NCI-H1048 (cell line): Measurements from ENCODE around the gene EFR3B.

Source experiments
- DNase-seq: peaks from one replicate; lab custom pipeline; 2025; lab: John Stamatoyannopoulos, UW

Gene EFR3B

DNA sequence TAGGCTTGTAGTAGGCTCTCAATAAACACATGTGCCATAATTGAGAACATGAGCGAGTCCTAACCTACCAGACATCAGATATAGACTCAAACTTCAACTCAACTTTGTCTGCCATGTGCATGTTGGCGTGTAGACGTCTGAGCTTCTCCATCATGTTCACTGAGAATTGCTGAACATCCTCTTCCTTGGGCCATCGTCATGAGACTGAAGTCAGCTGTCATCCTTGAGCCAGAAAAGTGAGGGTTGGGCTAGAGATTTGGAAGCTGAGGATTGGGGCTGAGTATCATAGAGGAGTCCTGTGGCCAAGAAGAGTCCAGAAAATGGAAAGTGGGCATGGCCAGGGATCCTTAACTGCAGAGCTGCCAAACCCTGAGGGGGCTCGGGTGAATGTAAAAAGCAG lies 7.8 kb upstream of the EFR3B start:
- DNase-seq = no peak

DNA sequence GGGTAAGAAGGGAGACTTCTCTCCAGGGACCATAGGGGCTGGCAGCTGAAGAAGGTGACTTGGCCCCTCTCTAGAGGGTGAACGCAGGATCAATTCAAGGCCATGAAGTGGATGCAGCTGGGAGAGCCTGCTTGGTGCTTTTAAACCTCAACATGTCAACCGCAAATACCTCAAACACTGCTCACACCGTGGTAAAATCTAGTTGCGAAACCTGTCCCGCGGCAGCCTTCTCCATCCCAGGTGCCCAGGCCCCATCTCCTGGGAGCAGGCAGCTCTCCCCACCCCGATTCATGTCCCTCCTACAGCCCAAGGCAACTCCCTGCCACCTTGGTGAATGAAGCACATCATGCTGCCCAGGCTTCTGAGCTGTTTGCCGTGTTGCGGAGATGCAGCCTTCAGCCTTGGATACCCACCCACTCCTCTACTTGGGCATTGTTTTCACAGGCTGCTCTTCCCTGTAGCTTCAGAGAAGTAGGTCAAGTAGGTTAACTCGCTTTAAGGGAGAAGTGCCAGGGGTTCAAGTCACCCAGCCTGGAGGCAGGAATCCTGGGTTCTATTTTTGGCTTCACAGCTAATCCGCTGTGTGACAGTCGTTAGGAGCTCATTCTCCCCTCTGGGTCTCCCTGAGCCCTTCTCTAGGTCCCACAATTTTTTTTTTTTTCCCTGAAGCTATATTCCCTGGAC lies 6.2 kb upstream of the EFR3B start:
- DNase-seq = no peak

- DNase-seq = no peak
These were observed 5.7 kb upstream of the EFR3B start for GRCh38 chr2:25036221-25036559.

- no peak for DNase-seq
These were observed 2.8 kb upstream of the EFR3B start for GRCh38 chr2:25039126-25039525.

- peak; percentile 34 for DNase-seq
These were observed 459 bp upstream of the EFR3B start for GRCh38 chr2:25041307-25041927.

GRCh38 chr2:25042321-25043240 lies 705 bp downstream of the EFR3B start:
- DNase-seq = no peak

DNA sequence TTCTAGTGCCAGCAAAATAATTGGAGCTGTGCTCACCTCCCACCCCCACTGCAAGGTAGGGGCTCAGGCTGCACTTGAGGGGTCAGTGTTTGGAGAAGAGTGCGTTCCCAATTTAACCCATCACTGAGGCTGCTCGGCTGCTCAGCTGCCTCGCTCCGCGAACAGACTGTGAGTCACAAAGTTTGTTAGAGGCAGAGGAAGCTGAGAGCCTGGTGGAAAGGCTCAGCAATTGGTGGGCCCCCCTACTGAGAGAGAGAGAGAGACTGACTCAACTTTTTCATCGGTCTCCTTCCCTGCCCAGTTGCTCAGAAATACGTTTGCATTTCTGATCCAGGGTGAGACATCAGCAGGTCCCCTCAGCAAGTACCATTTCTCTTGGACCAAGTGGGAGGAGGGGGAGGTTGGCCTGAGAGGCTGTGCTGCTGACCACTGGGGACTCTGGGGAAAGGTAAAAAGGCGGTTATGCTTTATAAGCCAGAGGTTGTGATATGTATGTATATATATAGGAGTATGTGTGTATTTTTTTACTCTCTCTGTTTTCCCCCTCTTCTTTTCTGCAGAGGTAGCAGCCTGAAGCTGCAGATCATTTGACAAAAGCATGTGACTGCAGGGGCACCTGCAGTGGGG lies 1.5 kb downstream of the EFR3B start:
- DNase-seq = no peak

GRCh38 chr2:25044011-25044410 lies 2.1 kb downstream of the EFR3B start:
- no peak for DNase-seq

- DNase-seq = no peak
These were observed 3.1 kb downstream of the EFR3B start for GRCh38 chr2:25044990-25045389.

DNA sequence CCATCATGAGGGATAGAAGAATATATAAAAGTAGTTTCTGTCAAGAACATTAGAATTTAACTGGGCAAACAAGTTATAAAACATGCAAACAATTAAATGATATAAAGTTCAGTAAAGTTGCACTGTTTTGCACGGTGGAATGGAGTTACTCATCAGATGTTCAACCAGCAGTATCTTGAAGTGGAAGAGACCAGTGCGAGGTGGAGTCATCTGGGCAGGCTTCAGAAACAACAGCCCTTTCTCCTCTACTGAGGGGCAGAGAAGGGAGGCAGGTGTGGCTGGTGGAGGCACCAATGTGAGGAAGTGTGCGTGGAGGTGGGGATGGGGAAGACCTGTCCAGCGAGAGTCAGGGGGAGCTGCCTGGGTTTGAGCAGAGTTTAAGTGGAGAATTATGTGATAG lies 7.5 kb downstream of the EFR3B start:
- no peak for DNase-seq

DNA sequence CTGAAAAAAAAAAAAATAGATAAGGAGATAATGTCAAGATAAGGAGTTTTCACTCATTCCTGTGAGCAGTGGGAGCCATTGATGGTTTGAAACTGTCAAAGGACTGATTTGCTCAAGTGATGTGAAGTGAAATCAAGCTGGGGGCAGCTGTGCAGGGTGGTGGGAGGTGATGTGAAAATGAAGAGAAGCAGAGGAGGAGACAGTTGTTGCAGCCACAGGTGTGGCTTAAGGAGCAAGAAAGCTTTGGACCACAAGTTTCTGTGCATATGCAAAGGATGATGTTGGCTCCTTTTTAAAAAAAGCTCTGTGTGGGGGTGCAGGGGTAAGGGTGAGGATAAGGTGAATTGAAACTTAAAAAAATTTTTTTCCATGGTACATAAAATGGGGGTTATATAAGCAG lies 8.3 kb downstream of the EFR3B start:
- DNase-seq = no peak

DNA sequence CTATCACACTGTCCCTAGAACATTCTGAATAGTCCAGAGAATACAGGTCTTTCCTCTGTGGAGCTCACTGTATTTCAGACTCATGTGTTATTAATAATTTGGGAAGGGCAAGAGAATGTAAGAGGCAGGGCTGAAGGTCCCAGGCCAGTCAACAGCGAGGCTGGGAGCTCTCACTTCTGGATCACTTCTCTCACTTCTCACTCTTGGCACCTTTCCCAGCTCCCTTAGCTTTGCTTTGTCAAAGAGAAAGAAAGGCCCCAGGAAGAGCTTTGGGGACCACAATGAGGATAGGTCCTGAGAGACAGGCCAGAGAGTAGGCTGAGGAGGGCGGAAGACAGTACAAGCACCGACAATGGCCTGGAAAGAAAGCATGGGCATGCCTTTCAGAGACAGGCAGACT lies 11.2 kb downstream of the EFR3B start:
- DNase-seq = no peak

- DNase-seq = no peak
These were observed 12.8 kb downstream of the EFR3B start for GRCh38 chr2:25054720-25055119.

DNA sequence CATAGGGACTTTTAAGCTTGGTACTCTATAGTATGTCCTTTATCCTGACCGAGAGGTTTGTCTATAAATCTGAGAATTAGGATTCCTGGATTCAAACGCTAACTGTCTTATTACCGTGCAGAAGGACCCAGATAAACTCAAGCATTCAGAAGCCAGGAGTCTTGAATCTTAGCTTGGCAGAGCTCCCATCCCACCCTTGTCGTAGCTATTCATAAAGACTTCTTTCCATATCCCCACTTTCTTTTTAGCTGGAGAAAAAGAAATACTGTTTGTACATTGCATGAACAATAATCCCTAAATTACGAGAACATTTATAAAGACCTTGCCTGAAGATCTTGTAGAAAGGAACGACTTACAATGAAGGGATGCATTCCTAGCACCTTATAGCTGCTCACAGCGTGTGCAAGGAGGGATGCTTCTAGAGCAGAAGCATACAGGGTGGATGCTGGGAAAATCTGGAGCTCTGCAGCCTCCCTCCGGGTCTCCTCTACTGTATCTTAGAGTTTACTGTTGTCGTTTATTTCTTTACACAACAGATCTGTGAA lies 13.6 kb downstream of the EFR3B start:
- no peak for DNase-seq

GRCh38 chr2:25056098-25056821 lies 14.4 kb downstream of the EFR3B start:
- no peak for DNase-seq

- DNase-seq = no peak
These were observed 20.6 kb downstream of the EFR3B start for GRCh38 chr2:25062511-25062917.

- DNase-seq = no peak
These were observed 22.2 kb downstream of the EFR3B start for GRCh38 chr2:25063876-25064660.

DNA sequence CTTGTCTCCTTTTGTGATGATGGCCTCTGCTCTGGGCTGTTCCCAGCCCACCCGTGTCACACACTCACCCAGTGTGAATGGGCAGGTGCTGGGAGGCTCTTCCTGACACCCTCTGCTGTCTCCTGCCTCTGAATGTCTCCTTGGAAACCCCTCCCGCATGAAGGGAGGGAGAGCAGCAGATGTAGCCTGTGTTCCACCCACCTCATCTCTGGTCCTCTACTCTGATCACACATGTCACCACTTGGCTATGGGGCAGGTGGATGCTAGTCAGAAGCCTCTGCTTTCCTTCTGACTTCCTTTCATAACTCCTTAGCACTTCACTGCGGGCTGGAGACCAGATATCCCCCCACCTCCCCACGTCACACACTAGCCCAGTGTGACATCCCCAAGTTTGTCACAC lies 23.9 kb downstream of the EFR3B start:
- no peak for DNase-seq

GRCh38 chr2:25066455-25066854 lies 24.6 kb downstream of the EFR3B start:
- DNase-seq = no peak

GRCh38 chr2:25068217-25068616 lies 26.3 kb downstream of the EFR3B start:
- no peak for DNase-seq

- no peak for DNase-seq
These were observed 30.1 kb downstream of the EFR3B start for GRCh38 chr2:25071966-25072365.
